PC-3 (cell line): ENCODE data around the gene BRINP2.

Source experiments
- CTCF ChIP-seq: fragments of 300-600 bp; sonication (generic); conservative IDR thresholded peaks from 2 replicates; pipeline ENCODE4 v1.5.1; 2017; ENCODE audit warnings: antibody characterized with exemption, low read depth, mild to moderate bottlenecking, low read length
- EZH2 ChIP-seq: fragments of 300-600 bp; sonication (generic); IDR thresholded peaks from one replicate; pipeline ENCODE4 v1.6.1; 2017; ENCODE audit warnings: antibody characterized with exemption, mild to moderate bottlenecking, low read length; ENCODE audit not compliant: unreplicated experiment

GRCh38 chr1:177248258-177248657 is 77.5 kb downstream of the BRINP2 start:
- TF ChIP-seq EZH2 = no peak
- TF ChIP-seq CTCF = no peak
